ENCODE measurements around the gene DAD1. TPM values are rescaled to one million over a fixed set of nuclear protein-coding genes. Genes with fewer than 3 reads are reported as not detected.

The DAD1 gene
- total RNA-seq, 1 experiment from 2014 or later = 166 TPM

DNA sequence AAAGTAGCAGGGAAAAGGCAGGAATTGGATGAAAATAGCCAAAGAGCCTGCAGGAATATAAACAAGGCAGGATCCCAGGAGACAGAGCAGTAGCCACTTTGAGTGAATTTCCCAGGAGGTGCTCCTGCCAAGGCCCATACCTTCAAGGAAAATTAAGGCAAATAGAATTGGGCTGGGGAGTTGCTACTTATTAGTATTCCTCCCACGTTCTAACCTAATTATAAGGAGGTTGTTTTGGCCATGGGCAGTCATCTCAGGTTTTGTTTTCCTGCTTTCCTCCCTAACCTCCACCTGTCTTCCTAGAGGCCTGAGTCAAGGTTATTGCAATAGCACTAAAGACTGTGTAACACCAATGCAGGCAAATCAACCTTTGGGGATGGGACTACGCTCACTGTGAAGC is 73.1 kb downstream of the DAD1 start:
- TF ChIP-seq, protein P1, sequence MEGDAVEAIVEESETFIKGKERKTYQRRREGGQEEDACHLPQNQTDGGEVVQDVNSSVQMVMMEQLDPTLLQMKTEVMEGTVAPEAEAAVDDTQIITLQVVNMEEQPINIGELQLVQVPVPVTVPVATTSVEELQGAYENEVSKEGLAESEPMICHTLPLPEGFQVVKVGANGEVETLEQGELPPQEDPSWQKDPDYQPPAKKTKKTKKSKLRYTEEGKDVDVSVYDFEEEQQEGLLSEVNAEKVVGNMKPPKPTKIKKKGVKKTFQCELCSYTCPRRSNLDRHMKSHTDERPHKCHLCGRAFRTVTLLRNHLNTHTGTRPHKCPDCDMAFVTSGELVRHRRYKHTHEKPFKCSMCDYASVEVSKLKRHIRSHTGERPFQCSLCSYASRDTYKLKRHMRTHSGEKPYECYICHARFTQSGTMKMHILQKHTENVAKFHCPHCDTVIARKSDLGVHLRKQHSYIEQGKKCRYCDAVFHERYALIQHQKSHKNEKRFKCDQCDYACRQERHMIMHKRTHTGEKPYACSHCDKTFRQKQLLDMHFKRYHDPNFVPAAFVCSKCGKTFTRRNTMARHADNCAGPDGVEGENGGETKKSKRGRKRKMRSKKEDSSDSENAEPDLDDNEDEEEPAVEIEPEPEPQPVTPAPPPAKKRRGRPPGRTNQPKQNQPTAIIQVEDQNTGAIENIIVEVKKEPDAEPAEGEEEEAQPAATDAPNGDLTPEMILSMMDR (IDR thresholded peaks at IDR 0.05; ENCODE audit: unreplicated experiment) = no peak
- Mint-ChIP-seq H3K36me3 (ENCODE audit: insufficient read depth, unreplicated experiment) (no peaks in the 10 kb centered on the region), H3K4me3 (ENCODE audit: unreplicated experiment) (no peak overlapping the region), H3K9me3 (ENCODE audit: unreplicated experiment) (no peaks in the 10 kb centered on the region), H3K4me1 (ENCODE audit: insufficient read depth, unreplicated experiment) (peaks cover 5% of the 10 kb centered on the region), H3K27me3 (ENCODE audit: insufficient read depth, unreplicated experiment) (no peaks in the 10 kb centered on the region), H3K27ac (ENCODE audit: low read depth, unreplicated experiment) (no peak overlapping the region)
- DNase-seq (ENCODE audit: unreplicated experiment) = no peak
- CTCF ChIA-PET = interaction anchor here (1.2 kb wide), 1 partner anchor 16 kb away, joined by 4 read pairs; no protein-coding TSS in a partner anchor
- POLR2A ChIA-PET = no interaction called here
- no TSS peak for BruUV-seq (replicated peaks)
- intact Hi-C loops (cut with micrococcal nuclease) = no loop called here

Other genes starting within 250 kb of the DAD1 start
- 10.3 and 16.7 TPM in 2 replicates for gene ABHD4, start 9.1 kb upstream of the DAD1 start, total RNA-seq (2022)
- not detected in 2 replicates for gene OR6J1, start 55.1 kb upstream of the DAD1 start, total RNA-seq (2022)
- gene OXA1L, start 177.5 kb upstream of the DAD1 start, total RNA-seq (2022) = 100 and 103 TPM in 2 replicates
- 0.61 and 0.98 TPM in 2 replicates for gene SLC7A7, start 226.2 kb upstream of the DAD1 start, total RNA-seq (2022)
- gene MRPL52, start 240.7 kb upstream of the DAD1 start, total RNA-seq (2022) = 172 and 186 TPM in 2 replicates
- 71.5 and 78.6 TPM in 2 replicates for gene MMP14, start 247.4 kb upstream of the DAD1 start, total RNA-seq (2022)

Measured in MCF 10A (cell line).